ENCODE measurements around the gene LMOD3. TPM values are rescaled to one million over a fixed set of nuclear protein-coding genes. Genes with fewer than 3 reads are reported as not detected.

The LMOD3 gene
- total RNA-seq, 1 donor from 2014 or later, result not detected

- no peak for FAIRE-seq
- Histone ChIP-seq H3K36me3 (ENCODE audit: control insufficient read depth, insufficient read depth, low read length) (no peaks in the 10 kb centered on the region), H3K27me3 (ENCODE audit: control insufficient read depth, insufficient read depth, low read length) (no peaks in the 10 kb centered on the region), H3K4me3 (ENCODE audit: low read depth, low read length) (no peak overlapping the region)
- TF ChIP-seq CTCF (IDR thresholded peaks at IDR 0.05; ENCODE audit: insufficient read depth, low read length, severe bottlenecking), result no peak
- DNase-seq (ENCODE audit: low read depth), result no peak
Observed at GRCh38 chr3:69066121-69066520, 56.3 kb downstream of the LMOD3 start.

GRCh38 chr3:69065318-69065964, 57.0 kb downstream of the LMOD3 start:
- Histone ChIP-seq H3K4me3 (ENCODE audit: low read depth, low read length) (no peak overlapping the region), H3K27me3 (ENCODE audit: control insufficient read depth, insufficient read depth, low read length) (no peaks in the 10 kb centered on the region), H3K36me3 (ENCODE audit: control insufficient read depth, insufficient read depth, low read length) (no peaks in the 10 kb centered on the region)
- no peak for FAIRE-seq
- no peak for DNase-seq (ENCODE audit: low read depth)
- no peak for TF ChIP-seq CTCF (IDR thresholded peaks at IDR 0.05; ENCODE audit: insufficient read depth, low read length, severe bottlenecking)

GRCh38 chr3:69063636-69064035, 58.8 kb downstream of the LMOD3 start:
- no peak for TF ChIP-seq CTCF (IDR thresholded peaks at IDR 0.05; ENCODE audit: insufficient read depth, low read length, severe bottlenecking)
- Histone ChIP-seq H3K4me3 (ENCODE audit: low read depth, low read length) (no peak overlapping the region), H3K27me3 (ENCODE audit: control insufficient read depth, insufficient read depth, low read length) (no peaks in the 10 kb centered on the region), H3K36me3 (ENCODE audit: control insufficient read depth, insufficient read depth, low read length) (no peaks in the 10 kb centered on the region)
- FAIRE-seq (no peak), DNase-seq (ENCODE audit: low read depth) (no peak)

- Histone ChIP-seq H3K36me3 (ENCODE audit: control insufficient read depth, insufficient read depth, low read length) (peaks cover 3% of the 10 kb centered on the region), H3K4me3 (ENCODE audit: low read depth, low read length) (no peak overlapping the region), H3K27me3 (ENCODE audit: control insufficient read depth, insufficient read depth, low read length) (no peaks in the 10 kb centered on the region)
- FAIRE-seq (no peak), DNase-seq (ENCODE audit: low read depth) (no peak)
- TF ChIP-seq CTCF (IDR thresholded peaks at IDR 0.05; ENCODE audit: insufficient read depth, low read length, severe bottlenecking), result no peak
Observed at GRCh38 chr3:69059688-69060087, 62.7 kb downstream of the LMOD3 start.

GRCh38 chr3:69058947-69059224, 63.5 kb downstream of the LMOD3 start:
- FAIRE-seq (no peak), DNase-seq (ENCODE audit: low read depth) (no peak)
- Histone ChIP-seq H3K27me3 (ENCODE audit: control insufficient read depth, insufficient read depth, low read length) (no peaks in the 10 kb centered on the region), H3K4me3 (ENCODE audit: low read depth, low read length) (no peak overlapping the region), H3K36me3 (ENCODE audit: control insufficient read depth, insufficient read depth, low read length) (peaks cover 3% of the 10 kb centered on the region)
- TF ChIP-seq CTCF (IDR thresholded peaks at IDR 0.05; ENCODE audit: insufficient read depth, low read length, severe bottlenecking), result no peak
